Type B pancreatic cell (in vitro differentiated cells): ENCODE measurements around the gene KDM4D. TPM values are rescaled to one million over a fixed set of nuclear protein-coding genes. Genes with fewer than 3 reads are reported as not detected.

Experiments used
- DNase-seq: peaks from one replicate; pipeline ENCODE4 v3.0.0; 2021; ENCODE audit warnings: mixed read lengths; ENCODE audit not compliant: unreplicated experiment; ENCODE audit errors: extremely low spot score
- H3K27ac Mint-ChIP-seq: 2 replicates; pipeline ENCODE4 v1.8.0; 2021; ENCODE audit warnings: mild to moderate bottlenecking, mixed read lengths
- H3K27me3 Mint-ChIP-seq: 2 replicates; pipeline ENCODE4 v1.8.0; 2021; ENCODE audit warnings: mixed read lengths
- H3K36me3 Mint-ChIP-seq: 2 replicates; pipeline ENCODE4 v1.8.0; 2021; ENCODE audit warnings: mixed read lengths
- H3K4me1 Mint-ChIP-seq: one replicate; pipeline ENCODE4 v1.8.0; 2021; ENCODE audit warnings: mixed read lengths; ENCODE audit not compliant: unreplicated experiment
- H3K4me3 Mint-ChIP-seq: 2 replicates; pipeline ENCODE4 v1.8.0; 2021; ENCODE audit warnings: mild to moderate bottlenecking, mixed read lengths
- H3K9me3 Mint-ChIP-seq: 2 replicates; pipeline ENCODE4 v1.8.0; 2021; ENCODE audit warnings: mixed read lengths
- CTCF ChIP-seq: fragments of 200-600 bp; sonication (generic); conservative IDR thresholded peaks from 2 replicates; pipeline ENCODE4 v1.5.0; 2021; ENCODE audit warnings: antibody characterized with exemption, mild to moderate bottlenecking
- long read RNA-seq: library from polyadenylated mRNA; unstranded; transcript quantifications from one replicate; pipeline ENCODE4 v2.0.0, GENCODE V29; 2020
- total RNA-seq: library from RNA; stranded (reverse); gene quantifications from 2 replicates; pipeline ENCODE4 v1.2.1, GENCODE V29; 2021; ENCODE audit warnings: low replicate concordance

Gene KDM4D
- total RNA-seq = 0.83 and 2.4 TPM in 2 replicates
- long read RNA-seq, partial matches to known transcripts = 0 of 4 reads
- long read RNA-seq, other reads (novel, unspliced or antisense) = 0 of 4 reads

DNA sequence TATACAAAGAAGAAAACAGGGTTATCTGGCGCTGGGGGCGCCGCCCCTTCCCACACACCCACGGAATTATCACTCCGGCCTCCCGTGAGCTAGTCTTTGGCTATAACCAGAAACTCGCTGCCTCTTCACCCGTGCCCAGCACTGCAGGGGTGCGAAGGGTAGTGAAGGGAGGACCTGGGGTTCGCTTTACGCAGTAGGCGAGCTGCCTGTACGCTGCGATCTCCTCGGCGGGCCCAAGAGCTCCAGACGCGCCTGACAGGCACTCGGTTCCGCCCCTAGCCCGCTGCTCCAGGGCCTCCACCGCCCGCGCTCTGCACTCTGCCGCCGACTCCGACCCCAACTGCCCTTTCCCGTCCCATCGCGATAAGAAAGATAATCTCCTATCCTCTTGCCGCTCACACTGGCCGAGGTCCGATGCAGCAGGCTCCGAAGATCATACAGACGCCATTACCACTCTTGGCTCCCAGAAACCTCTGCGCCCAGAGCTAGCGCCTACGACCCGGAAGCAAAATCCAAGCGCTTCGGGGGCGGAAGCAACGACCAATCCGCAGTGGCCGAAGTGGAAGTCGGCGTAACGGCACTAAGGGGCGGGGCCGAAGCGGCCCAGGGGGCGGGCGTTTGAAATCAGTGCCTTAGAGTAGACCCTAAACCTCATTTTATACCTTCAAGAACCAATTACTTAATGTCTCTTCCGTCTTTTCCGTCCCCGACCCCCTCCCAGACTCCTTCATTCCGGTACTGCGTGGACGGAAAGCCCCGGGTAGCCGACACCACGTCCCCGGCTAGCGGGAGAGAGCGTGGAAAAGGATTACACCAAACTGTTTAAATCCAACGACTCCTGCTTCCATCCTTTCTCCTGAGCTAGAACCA, at the start of gene KDM4D, which contains the start of gene CWC15:
Gene KDM4D (plus strand): TSS at position 611 of the 870 bp plus-strand sequence. CDS start 23,664 bp downstream, outside the sequence.
Gene CWC15 (minus strand): TSS at position 458 of the 870 bp plus-strand sequence. CDS start 1,371 bp downstream, outside the sequence.
- Mint-ChIP-seq H3K4me1 (peaks cover 4% of the 10 kb centered on the region), H3K4me3 (peak within 1 kb of the TSS; percentile 99), H3K27me3 (no peaks in the 10 kb centered on the region), H3K27ac (peak within 1 kb of the TSS; percentile 92), H3K36me3 (peaks cover 25% of the 10 kb centered on the region), H3K9me3 (no peaks in the 10 kb centered on the region)
- peak; percentile 93 for DNase-seq
- no peak for TF ChIP-seq CTCF

- H3K27ac Mint-ChIP-seq = no peak overlapping the region
These were observed 49.3 kb upstream of the KDM4D start for GRCh38 chr11:94924171-94924572.

GRCh38 chr11:94924612-94925011, 48.9 kb upstream of the KDM4D start:
- DNase-seq = no peak
- H3K9me3 Mint-ChIP-seq = no peaks in the 10 kb centered on the region
- H3K36me3 Mint-ChIP-seq = no peaks in the 10 kb centered on the region
- no peak overlapping the region for H3K27ac Mint-ChIP-seq
- H3K4me1 Mint-ChIP-seq = peaks cover 30% of the 10 kb centered on the region
- H3K27me3 Mint-ChIP-seq = peaks cover 3% of the 10 kb centered on the region
- no peak for TF ChIP-seq CTCF
- no peak overlapping the region for H3K4me3 Mint-ChIP-seq

More at GRCh38 chr11:94924171-94924572, 49.3 kb upstream of the KDM4D start:
- no peak for DNase-seq
- H3K9me3 Mint-ChIP-seq = no peaks in the 10 kb centered on the region
- peaks cover 30% of the 10 kb centered on the region for H3K4me1 Mint-ChIP-seq
- H3K27me3 Mint-ChIP-seq = peaks cover 3% of the 10 kb centered on the region
- H3K4me3 Mint-ChIP-seq = no peak overlapping the region
- no peaks in the 10 kb centered on the region for H3K36me3 Mint-ChIP-seq
- no peak for TF ChIP-seq CTCF

GRCh38 chr11:94925422-94926270, 47.9 kb upstream of the KDM4D start:
- no peak for TF ChIP-seq CTCF
- peaks cover 7% of the 10 kb centered on the region for H3K27me3 Mint-ChIP-seq
- H3K27ac Mint-ChIP-seq = no peak overlapping the region
- H3K4me3 Mint-ChIP-seq = no peak overlapping the region
- DNase-seq = no peak
- H3K9me3 Mint-ChIP-seq = no peaks in the 10 kb centered on the region
- no peaks in the 10 kb centered on the region for H3K36me3 Mint-ChIP-seq
- peaks cover 30% of the 10 kb centered on the region for H3K4me1 Mint-ChIP-seq

- no peak for DNase-seq
- Mint-ChIP-seq H3K4me1 (peaks cover 30% of the 10 kb centered on the region), H3K36me3 (no peaks in the 10 kb centered on the region), H3K27me3 (peaks cover 7% of the 10 kb centered on the region), H3K27ac (no peak overlapping the region), H3K9me3 (no peaks in the 10 kb centered on the region), H3K4me3 (no peak overlapping the region)
- TF ChIP-seq CTCF = no peak
These were observed 47.3 kb upstream of the KDM4D start for GRCh38 chr11:94926271-94926625.
